Measurements from ENCODE around the gene SGIP1.

Gene SGIP1, protein sequence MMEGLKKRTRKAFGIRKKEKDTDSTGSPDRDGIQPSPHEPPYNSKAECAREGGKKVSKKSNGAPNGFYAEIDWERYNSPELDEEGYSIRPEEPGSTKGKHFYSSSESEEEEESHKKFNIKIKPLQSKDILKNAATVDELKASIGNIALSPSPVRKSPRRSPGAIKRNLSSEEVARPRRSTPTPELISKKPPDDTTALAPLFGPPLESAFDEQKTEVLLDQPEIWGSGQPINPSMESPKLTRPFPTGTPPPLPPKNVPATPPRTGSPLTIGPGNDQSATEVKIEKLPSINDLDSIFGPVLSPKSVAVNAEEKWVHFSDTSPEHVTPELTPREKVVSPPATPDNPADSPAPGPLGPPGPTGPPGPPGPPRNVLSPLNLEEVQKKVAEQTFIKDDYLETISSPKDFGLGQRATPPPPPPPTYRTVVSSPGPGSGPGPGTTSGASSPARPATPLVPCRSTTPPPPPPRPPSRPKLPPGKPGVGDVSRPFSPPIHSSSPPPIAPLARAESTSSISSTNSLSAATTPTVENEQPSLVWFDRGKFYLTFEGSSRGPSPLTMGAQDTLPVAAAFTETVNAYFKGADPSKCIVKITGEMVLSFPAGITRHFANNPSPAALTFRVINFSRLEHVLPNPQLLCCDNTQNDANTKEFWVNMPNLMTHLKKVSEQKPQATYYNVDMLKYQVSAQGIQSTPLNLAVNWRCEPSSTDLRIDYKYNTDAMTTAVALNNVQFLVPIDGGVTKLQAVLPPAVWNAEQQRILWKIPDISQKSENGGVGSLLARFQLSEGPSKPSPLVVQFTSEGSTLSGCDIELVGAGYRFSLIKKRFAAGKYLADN

DNA sequence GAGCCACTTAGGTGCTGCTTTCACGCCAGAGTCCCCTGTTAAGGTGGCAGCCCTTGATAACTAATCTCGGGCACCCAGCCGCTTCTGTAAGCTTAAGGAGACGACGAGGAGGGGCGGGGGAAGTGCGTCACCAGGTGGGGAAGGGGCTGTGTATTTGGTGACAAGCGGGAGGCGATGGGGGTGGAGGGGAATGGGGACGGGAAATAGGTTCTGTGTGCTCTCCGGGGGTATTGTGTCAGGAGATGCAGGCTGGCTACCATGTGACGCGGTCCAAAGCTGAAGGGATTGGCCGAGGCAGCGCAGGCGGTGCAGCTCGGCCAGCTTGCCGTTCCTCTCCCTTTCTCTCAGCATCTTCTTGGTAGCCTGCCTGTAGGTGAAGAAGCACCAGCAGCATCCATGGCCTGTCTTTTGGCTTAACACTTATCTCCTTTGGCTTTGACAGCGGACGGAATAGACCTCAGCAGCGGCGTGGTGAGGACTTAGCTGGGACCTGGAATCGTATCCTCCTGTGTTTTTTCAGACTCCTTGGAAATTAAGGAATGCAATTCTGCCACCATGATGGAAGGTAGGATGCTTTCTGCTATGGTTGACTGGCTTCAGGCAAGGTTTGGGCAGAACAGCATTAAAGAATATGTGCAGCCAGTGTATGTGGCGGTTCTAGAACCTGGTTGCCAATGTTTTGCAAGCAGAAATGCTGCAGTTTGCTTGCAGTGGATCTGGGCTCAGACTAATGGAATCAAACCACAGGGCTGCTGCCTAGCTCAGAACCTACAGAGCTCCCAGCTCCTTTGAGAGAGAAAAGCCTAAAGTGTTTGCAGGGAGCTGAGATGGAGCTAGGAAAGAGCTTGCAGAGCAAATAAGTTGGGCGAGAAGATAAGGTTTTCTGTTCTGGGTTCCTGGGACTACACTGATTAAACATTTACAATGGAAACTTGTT, at the start of gene SGIP1:
Gene SGIP1, plus strand, starts transcription at position 350 of the 937 bp plus-strand sequence. Its CDS starts 206 bp downstream, at position 556.
- DNase-seq (ENCODE audit: low read depth in 2 of 2) = no peak

DNA sequence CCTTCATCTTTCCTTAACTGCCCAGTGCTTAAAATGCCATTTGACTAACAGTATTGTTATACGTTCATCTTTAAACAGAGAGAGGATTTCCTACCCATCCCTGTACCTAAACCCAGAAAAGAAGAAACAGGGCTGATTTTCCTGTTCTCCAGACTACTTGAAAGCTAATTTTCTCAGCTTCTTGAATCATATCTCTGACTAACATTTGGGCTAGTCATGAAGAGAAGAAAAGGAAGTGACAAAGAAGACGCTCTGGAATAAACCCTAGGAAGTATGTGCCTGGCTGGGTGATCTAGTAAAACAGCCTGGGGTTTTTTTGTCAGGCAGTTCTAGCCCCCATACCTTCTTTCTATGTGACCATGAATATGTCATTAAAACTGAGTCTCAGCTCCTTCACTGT, 44.8 kb upstream of the SGIP1 start:
- DNase-seq (ENCODE audit: low read depth in 2 of 2) = no peak

GRCh38 chr1:66489972-66490601, 43.9 kb upstream of the SGIP1 start:
- DNase-seq (ENCODE audit: low read depth in 2 of 2) = no peak

- no peak for DNase-seq (ENCODE audit: low read depth in 2 of 2)
These were observed 43.1 kb upstream of the SGIP1 start for GRCh38 chr1:66490816-66491215.

GRCh38 chr1:66492424-66492823, 41.5 kb upstream of the SGIP1 start:
- no peak for DNase-seq (ENCODE audit: low read depth in 2 of 2)

DNA sequence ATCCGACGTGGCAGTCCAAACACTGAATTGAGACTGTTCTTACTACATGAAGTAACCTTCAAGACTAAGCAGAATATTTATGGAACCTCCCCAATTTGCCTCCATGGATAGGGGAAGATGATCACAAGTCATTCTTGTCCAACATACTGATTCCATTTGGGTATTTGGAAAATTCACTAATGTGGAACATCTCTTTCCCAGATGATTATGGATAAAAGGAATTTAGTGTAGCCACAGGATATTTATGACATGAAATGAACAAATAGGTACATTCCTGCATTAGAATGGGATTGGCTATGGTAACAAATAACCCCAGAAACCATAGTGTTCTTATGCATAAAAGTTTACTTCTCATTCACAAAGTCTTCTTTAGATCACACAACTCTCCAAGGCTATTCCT, 40.2 kb upstream of the SGIP1 start:
- DNase-seq (ENCODE audit: low read depth in 2 of 2) = no peak

DNA sequence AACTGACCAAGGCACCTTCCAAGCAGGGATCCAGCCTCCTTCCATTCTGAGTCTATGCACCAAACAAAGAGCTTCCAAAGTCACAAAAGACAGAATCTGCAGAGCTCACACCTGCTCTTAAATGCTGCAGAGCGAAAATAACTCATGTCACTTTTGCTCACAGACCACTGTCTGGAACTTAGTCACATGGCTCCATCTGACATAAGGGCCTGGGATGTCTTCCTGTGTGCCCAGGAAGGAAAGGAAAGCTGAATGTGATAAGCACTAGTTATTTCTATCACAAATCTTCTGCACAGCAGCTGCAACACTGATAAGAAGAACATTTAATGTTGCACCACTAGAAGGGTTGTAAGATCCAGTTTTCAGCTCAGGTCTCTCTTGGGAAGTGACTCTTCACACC, 39.5 kb upstream of the SGIP1 start:
- no peak for DNase-seq (ENCODE audit: low read depth in 2 of 2)

- DNase-seq (ENCODE audit: low read depth in 2 of 2) = no peak
These were observed 38.5 kb upstream of the SGIP1 start for GRCh38 chr1:66495495-66495894.

DNA sequence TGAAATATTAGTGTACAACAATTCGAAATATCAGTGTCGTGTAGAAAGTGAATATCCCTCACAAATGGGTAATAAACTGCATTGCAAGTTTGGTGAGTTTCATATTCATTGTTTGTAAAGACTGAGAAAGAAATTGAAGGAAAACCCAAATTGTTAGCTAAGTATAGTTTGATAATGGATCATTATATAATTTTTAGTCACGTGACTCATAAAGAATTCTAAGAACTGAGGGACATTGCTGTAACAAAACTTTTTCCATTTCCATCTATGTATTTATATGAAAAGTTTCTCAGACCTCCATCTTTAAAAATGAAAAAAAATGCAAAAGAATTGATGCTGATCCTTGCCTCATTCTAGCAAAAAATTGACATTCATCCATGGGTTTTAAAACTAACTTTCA, 36.0 kb upstream of the SGIP1 start:
- DNase-seq (ENCODE audit: low read depth in 2 of 2) = no peak

DNA sequence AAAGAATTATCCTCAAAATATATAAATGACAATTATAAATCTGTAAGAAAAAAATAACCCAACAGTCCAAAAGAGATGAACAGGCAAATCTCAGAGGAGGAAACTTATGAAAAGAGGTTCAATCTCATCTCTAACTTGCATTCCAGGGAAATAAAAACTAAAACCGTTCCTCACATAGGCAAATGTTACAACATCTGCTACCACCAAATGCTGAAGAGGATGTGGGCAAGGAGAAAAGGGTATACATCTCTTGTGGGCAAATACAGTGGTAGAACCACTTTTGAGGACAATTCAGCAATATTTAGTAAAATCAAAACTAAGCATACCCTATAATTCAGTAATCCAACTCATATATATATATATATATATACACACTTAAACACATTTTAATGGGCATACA, 33.7 kb upstream of the SGIP1 start:
- no peak for DNase-seq (ENCODE audit: low read depth in 2 of 2)

DNA sequence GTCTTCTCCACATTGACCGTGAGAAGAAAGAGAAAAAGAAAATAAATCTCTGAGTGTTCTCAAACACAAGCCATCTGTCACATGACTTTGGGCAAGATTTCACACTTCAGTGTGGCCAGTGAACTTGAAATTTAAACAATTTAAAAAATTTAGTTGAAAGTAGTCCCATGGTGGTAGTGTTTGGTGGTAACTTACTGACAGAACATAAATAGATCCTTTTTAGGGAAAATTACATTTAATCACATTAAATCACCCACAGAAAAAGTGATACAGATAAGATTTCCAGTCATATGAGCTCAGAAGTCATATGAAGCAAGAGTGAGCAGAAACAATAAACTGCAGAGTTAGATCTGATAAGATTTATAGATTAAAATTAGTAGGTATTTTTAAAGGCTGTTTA, 31.9 kb upstream of the SGIP1 start:
- DNase-seq (ENCODE audit: low read depth in 2 of 2) = no peak

- DNase-seq (ENCODE audit: low read depth in 2 of 2) = no peak
These were observed 30.0 kb upstream of the SGIP1 start for GRCh38 chr1:66503841-66504470.

- DNase-seq (ENCODE audit: low read depth in 2 of 2) = no peak
These were observed 28.1 kb upstream of the SGIP1 start for GRCh38 chr1:66505671-66506392.

DNA sequence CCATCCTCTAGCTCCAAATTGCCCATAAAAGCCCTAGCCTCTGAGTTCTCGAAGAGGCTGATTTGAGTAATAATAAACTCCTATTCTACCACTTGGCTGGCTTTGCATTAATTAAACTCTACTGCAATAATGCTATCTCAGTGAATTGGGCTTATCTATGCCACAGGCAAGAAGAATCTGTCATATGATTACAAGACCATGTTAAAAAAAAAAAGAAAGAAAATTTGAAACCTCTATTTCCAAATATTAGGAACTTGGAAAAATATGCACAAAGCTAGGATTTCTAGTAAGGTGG, 27.6 kb upstream of the SGIP1 start:
- no peak for DNase-seq (ENCODE audit: low read depth in 2 of 2)

- DNase-seq (ENCODE audit: low read depth in 2 of 2) = no peak
These were observed 27.0 kb upstream of the SGIP1 start for GRCh38 chr1:66506991-66507390.

GRCh38 chr1:66510407-66510806, 23.5 kb upstream of the SGIP1 start:
- DNase-seq (ENCODE audit: low read depth in 2 of 2) = no peak

DNA sequence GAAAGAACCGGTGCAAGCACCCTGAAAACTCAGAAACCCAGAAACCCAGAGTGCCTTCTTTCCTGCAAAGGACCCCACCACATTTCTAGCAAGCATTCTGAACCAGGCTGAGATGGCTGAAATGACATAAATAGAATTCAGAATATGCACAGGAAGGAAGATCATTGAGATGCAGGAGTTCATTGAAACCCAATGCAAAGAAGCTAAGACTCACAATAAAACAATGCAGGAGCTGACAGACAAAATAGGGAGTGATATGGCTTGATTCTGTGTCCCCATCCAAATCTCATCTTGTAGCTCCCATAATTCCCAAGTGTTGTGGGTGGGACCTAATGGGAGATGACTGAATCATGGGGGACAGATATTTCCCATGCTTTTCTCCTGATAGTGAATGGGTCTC, 22.8 kb upstream of the SGIP1 start:
- DNase-seq (ENCODE audit: low read depth in 2 of 2) = no peak

DNA sequence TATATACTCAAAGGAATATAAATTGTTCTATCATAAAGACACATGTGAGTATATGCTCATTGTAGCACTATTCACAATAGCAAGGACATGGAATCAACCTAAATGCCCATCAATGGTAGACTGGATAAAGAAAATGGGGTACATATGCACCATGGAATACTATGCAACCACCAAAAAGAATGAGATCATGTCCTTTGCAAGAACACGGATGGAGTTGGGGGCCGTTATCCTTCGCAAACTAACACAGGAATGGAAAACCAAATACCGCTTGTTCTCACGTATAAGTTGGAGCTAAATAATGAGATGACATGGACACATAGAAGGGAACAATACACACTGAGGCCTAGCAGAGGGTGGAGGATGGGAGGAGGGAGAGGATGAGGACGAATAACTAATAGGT, 16.0 kb upstream of the SGIP1 start:
- DNase-seq (ENCODE audit: low read depth in 2 of 2) = no peak

DNA sequence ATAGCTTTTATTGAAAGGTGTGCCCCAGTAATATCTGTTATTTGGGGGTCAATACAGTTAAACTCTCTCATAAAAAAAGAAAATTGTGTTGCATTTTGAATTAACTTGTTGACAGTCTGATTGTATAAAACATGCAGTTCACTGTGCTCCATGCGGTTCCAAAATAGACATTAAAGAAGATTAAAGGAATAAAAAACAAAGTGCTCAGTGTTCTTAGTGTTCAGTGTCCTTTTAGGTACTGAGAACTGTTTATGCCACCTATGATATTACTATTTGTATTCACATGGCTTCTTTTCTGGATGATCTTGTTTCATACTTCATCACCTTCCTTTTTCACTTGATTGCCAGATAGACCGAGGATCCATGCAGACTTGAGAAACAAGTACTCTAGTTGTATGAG, 15.3 kb upstream of the SGIP1 start:
- DNase-seq (ENCODE audit: low read depth in 2 of 2) = no peak

DNA sequence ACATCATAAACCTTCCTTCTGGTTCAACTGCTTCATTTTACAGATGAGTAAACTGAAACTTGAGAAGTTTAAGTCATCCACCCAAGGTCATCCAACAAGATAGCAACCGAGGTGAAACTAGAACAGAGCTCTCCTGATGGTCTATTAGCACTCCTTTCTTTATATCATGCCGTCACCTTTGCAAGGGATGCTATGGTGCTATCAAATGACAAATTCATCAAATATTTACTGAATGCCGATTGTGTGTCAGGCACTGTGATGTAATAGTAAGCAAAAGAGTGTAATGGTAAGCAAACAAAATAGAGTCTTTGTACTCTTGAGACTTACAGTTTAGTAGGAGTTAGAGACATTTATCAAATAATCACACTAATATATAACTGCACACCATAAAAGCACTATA, 14.0 kb upstream of the SGIP1 start:
- no peak for DNase-seq (ENCODE audit: low read depth in 2 of 2)

- no peak for DNase-seq (ENCODE audit: low read depth in 2 of 2)
These were observed 13.3 kb upstream of the SGIP1 start for GRCh38 chr1:66520655-66521054.
